GM12878 (cell line): ENCODE data around the gene TFAP2B. TPM values are rescaled to one million over a fixed set of nuclear protein-coding genes. Genes with fewer than 3 reads are reported as not detected.

Experiments used
- ATAC-seq: fragments of 200-7000 bp; cut with Tn5 transposase; 3 replicates; pipeline ENCODE4 v1.9.1; 2020; ENCODE audit warnings: mild to moderate bottlenecking, moderate library complexity
- BruUV-seq: library from RNA; stranded (reverse); fragments of 400-500 nt; replicated peaks from 2 replicates; lab custom pipeline; 2021; lab: Mats Ljungman, UMichigan
- CTCF ChIA-PET: fragments of 300-600 bp; sonication (Branson Sonifier 250); formaldehyde crosslinking; extraction: SDS; loops from one replicate; lab custom pipeline; 2021; ENCODE audit warnings: inconsistent platforms; lab: Yijun Ruan, JAX
- POLR2A ChIA-PET: fragments of 350-600 bp; formaldehyde crosslinking; extraction: SDS; loops from one replicate; lab custom pipeline; 2021; ENCODE audit warnings: inconsistent platforms; lab: Charles Lee
- RAD21 ChIA-PET: fragments of 300-600 bp; sonication (Branson Sonifier 250); formaldehyde crosslinking; loops from one replicate; lab custom pipeline; 2023; ENCODE audit warnings: antibody characterized with exemption; ENCODE audit not compliant: unreplicated experiment; lab: Charles Lee
- SMC1A ChIA-PET: fragments of 300-600 bp; sonication (Branson Sonifier 250); formaldehyde crosslinking; loops from one replicate; lab custom pipeline; 2023; ENCODE audit not compliant: unreplicated experiment, uncharacterized antibody; lab: Charles Lee
- DNase-seq: peaks from one replicate; pipeline ENCODE4 v3.0.0-alpha.2; 2011; ENCODE audit warnings: low read depth, low spot score
- FAIRE-seq: peaks from 3 replicates; lab custom pipeline; 2011; peaks lifted over from hg19 to GRCh38; lab: Jason Lieb, UNC
- H2AFZ ChIP-seq: 2 replicates; pipeline ENCODE4 v1.6.0; 2011; ENCODE audit warnings: low read depth, low read length, control low read depth; ENCODE audit not compliant: control insufficient read depth
- H3K27ac ChIP-seq: 2 replicates; pipeline ENCODE4 v1.5.1; 2011; ENCODE audit warnings: control low read depth; ENCODE audit not compliant: control insufficient read depth, insufficient read depth
- H3K27me3 ChIP-seq, 2 experiments: replicated peaks in 1 of 2; 2 replicates each; pipeline versions ENCODE4 v1.6.0 to v1.6.1; 2011; ENCODE audit warnings: low read length in 1 of 2; ENCODE audit not compliant: control insufficient read depth in 2 of 2, insufficient read depth in 2 of 2
- H3K36me3 ChIP-seq, 2 experiments: 2 replicates each; pipeline ENCODE4 v1.5.1; 2011; ENCODE audit warnings: low read length in 1 of 2; ENCODE audit not compliant: control insufficient read depth in 2 of 2, insufficient read depth in 2 of 2
- H3K4me1 ChIP-seq: 2 replicates; pipeline ENCODE4 v1.6.1; 2011; ENCODE audit warnings: mild to moderate bottlenecking, low read length, moderate library complexity, mixed read lengths; ENCODE audit not compliant: control insufficient read depth, insufficient read depth
- H3K4me2 ChIP-seq: 2 replicates; pipeline ENCODE4 v1.6.0; 2011; ENCODE audit warnings: control low read depth; ENCODE audit not compliant: control insufficient read depth, insufficient read depth
- H3K4me3 ChIP-seq: fragments of 200-600 bp; sonication (generic); 2 replicates; pipeline ENCODE4 v1.5.1; 2016
- H3K79me2 ChIP-seq: 2 replicates; pipeline ENCODE4 v1.6.0; 2011; ENCODE audit warnings: low read length; ENCODE audit not compliant: control insufficient read depth, insufficient read depth
- H3K9ac ChIP-seq: 2 replicates; pipeline ENCODE4 v1.8.0; 2011; ENCODE audit warnings: low read length, control low read depth, mixed read lengths; ENCODE audit not compliant: control insufficient read depth, insufficient read depth
- H3K9me3 ChIP-seq: replicated peaks from 3 replicates; pipeline ENCODE4 v1.5.1; 2011; ENCODE audit warnings: mild to moderate bottlenecking, low read length; ENCODE audit not compliant: control insufficient read depth, insufficient read depth
- H4K20me1 ChIP-seq: 2 replicates; pipeline ENCODE4 v1.6.0; 2011; ENCODE audit not compliant: control insufficient read depth, insufficient read depth
- DPF2 ChIP-seq: fragments of 450-650 bp; IDR thresholded peaks from 2 replicates; pipeline ENCODE4 v1.6.1; 2017; ENCODE audit warnings: mild to moderate bottlenecking
- JUNB ChIP-seq: IDR thresholded peaks from 2 replicates; pipeline ENCODE4 v1.6.1; 2016; ENCODE audit warnings: antibody characterized with exemption, mild to moderate bottlenecking
- KDM1A ChIP-seq: fragments of 200-600 bp; sonication (generic); IDR thresholded peaks from 2 replicates; pipeline ENCODE4 v1.6.1; 2016; ENCODE audit warnings: borderline replicate concordance
- MEF2A ChIP-seq: IDR thresholded peaks from 2 replicates; pipeline ENCODE4 v1.6.1; 2011; ENCODE audit warnings: low read depth, mild to moderate bottlenecking, low read length, moderate library complexity; ENCODE audit not compliant: insufficient read depth
- NFYB ChIP-seq: IDR thresholded peaks from 2 replicates; pipeline ENCODE4 v1.6.1; 2011; ENCODE audit warnings: low read depth, mild to moderate bottlenecking, low read length, improper control_type of control experiment, moderate library complexity; ENCODE audit not compliant: insufficient read depth
- RFX5 ChIP-seq: IDR thresholded peaks from 2 replicates; pipeline ENCODE4 v1.6.1; 2011; ENCODE audit warnings: low read depth, low read length, improper control_type of control experiment
- SIN3A ChIP-seq: IDR thresholded peaks from 2 replicates; pipeline ENCODE4 v1.6.1; 2012; ENCODE audit warnings: low read depth, low read length, improper control_type of control experiment
- SUPT20H ChIP-seq: IDR thresholded peaks from 2 replicates; pipeline ENCODE4 v1.6.1; 2011; ENCODE audit warnings: low read depth, mild to moderate bottlenecking, low read length, moderate library complexity, borderline replicate concordance; ENCODE audit not compliant: control insufficient read depth
- TBL1XR1 ChIP-seq: IDR thresholded peaks from 2 replicates; pipeline ENCODE4 v1.6.1; 2012; ENCODE audit warnings: low read depth, low read length, improper control_type of control experiment
- ZNF207 ChIP-seq: fragments of 450-650 bp; IDR thresholded peaks from 2 replicates; pipeline ENCODE4 v1.6.1; 2014; ENCODE audit warnings: antibody characterized with exemption, mild to moderate bottlenecking, borderline replicate concordance
- ZNF622 ChIP-seq: fragments of 450-650 bp; IDR thresholded peaks from 2 replicates; pipeline ENCODE4 v1.6.1; 2017; ENCODE audit warnings: mild to moderate bottlenecking, inconsistent platforms
- ZZZ3 ChIP-seq: IDR thresholded peaks from 2 replicates; pipeline ENCODE4 v1.6.1; 2011; ENCODE audit warnings: low read depth; ENCODE audit not compliant: control insufficient read depth, insufficient read length
- WGBS: methylation state at CpG from one replicate; pipeline ENCODE4 v1.1.6; 2016; ENCODE audit warnings: low lambda C conversion rate; ENCODE audit not compliant: insufficient replicate concordance, insufficient coverage; ENCODE audit errors: missing lambda C conversion rate; 5-methylcytosine and 5-hydroxymethylcytosine counted together
- in situ Hi-C: fragments of 300-500 bp; cut with MboI; formaldehyde crosslinking; loops from 9 replicates; pipeline ENCODE4 v1.14.3; 2018; ENCODE audit warnings: mixed read lengths
- intact Hi-C: fragments of 100-400 bp; cut with micrococcal nuclease; formaldehyde crosslinking; loops from one replicate; pipeline ENCODE4 v1.14.2; 2022; ENCODE audit not compliant: unreplicated experiment
- polyA plus RNA-seq, 11 experiments: library from polyadenylated mRNA; depleted of rRNA in 4 of 11; unstranded in 6 of 11; stranded (reverse) in 5 of 11; fragments of >200 nt; fragmentation: Nextera tagmentation in 4 of 11; fragmentation: Illumina TruSeq in 1 of 11; extraction: Ambion mirVana in 4 of 11; extraction: Trizol in 1 of 11; gene quantifications; 1 replicate in 1 of 11; 2 replicates in 10 of 11; pipeline versions ENCODE4 v1.2.1 to v1.2.3, GENCODE V29; 2011 to 2016; ENCODE audit warnings: inconsistent platforms in 2 of 11, missing spikeins in 2 of 11, low read depth in 1 of 11
- total RNA-seq, 4 experiments: library from RNA; depleted of rRNA in 3 of 4; stranded (reverse); fragments of >200 nt in 3 of 4; fragmentation: Illumina TruSeq in 1 of 4; extraction: Trizol in 1 of 4; gene quantifications; 2 replicates each; pipeline versions ENCODE4 v1.2.1 to v1.2.3, GENCODE V29; 2013 to 2021
- TF ChIP-seq, protein P1 (sequence below): IDR thresholded peaks from 2 replicates; pipeline ENCODE4 v1.6.1; 2011; ENCODE audit warnings: low read depth, mild to moderate bottlenecking, low read length, moderate library complexity, borderline replicate concordance; ENCODE audit errors: extremely low read depth
- TF ChIP-seq, protein P2 (sequence below): IDR thresholded peaks from 2 replicates; pipeline ENCODE4 v1.6.1; 2012; ENCODE audit warnings: mild to moderate bottlenecking, low read depth, low read length

TFAP2B gene
- total and polyA plus RNA-seq, 10 of the 15 experiments (the other 5 are each of a cell fraction or from before 2014, with no cell fraction given) = 0.03 to 0.15 (median 0.07) TPM; not detected in 5

DNA sequence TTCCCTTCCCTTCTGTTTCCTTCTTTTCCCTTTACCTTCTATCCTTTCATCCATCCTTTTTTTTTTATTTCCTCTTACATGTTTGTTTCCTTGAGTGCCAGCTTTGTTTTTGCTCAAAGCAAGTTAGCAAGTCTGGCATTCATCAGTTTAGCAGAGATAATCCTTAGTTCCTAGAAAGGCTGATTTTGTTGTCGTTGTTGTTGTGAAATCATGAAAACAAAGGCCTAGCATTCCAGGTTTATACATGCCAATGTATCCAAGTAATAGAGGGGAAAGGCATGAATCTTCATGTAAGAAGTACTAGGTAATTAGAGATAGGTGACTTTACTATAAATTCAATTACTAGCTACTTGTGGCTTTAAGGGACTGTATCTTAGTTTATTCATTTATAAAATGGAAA is 45.9 kb downstream of the TFAP2B start:
- no peak overlapping the region for H3K4me2 ChIP-seq
- no peaks in the 10 kb centered on the region for H3K79me2 ChIP-seq
- in situ Hi-C loops = no loop called here
- no peak overlapping the region for H3K9ac ChIP-seq
- no peaks in the 10 kb centered on the region for H3K4me1 ChIP-seq
- ChIA-PET RAD21 (no interaction called here), POLR2A (no interaction called here)
- no peak overlapping the region for H2AFZ ChIP-seq
- no peaks in the 10 kb centered on the region for H3K36me3 ChIP-seq
- H3K4me3 ChIP-seq = no peak overlapping the region
- TF ChIP-seq TBL1XR1 (no peak), SUPT20H (no peak), RFX5 (no peak), KDM1A (no peak), ZNF622 (no peak), SIN3A (no peak)
- TF ChIP-seq, protein P1, sequence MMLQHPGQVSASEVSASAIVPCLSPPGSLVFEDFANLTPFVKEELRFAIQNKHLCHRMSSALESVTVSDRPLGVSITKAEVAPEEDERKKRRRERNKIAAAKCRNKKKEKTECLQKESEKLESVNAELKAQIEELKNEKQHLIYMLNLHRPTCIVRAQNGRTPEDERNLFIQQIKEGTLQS = no peak
- TF ChIP-seq, all 136 proteins: peak for 0
- Histone ChIP-seq H3K9me3 (no peaks in the 10 kb centered on the region), H4K20me1 (no peaks in the 10 kb centered on the region), H3K27me3 (no peaks in the 10 kb centered on the region), H3K27ac (no peak overlapping the region)
- no TSS peak for BruUV-seq
- intact Hi-C loops = no loop called here
- 0% methylated on average over 1 of the region's 1 CpG for WGBS
- ATAC-seq = no peak
- ChIA-PET SMC1A (interaction anchor here (0.8 kb wide), 1 partner anchor 9 kb away, joined by 3 read pairs; no protein-coding TSS in a partner anchor), CTCF (interaction anchor here (0.6 kb wide), 1 partner anchor 366 kb away, joined by 4 read pairs; no protein-coding TSS in a partner anchor)
- FAIRE-seq = no peak
- DNase-seq = no peak

DNA sequence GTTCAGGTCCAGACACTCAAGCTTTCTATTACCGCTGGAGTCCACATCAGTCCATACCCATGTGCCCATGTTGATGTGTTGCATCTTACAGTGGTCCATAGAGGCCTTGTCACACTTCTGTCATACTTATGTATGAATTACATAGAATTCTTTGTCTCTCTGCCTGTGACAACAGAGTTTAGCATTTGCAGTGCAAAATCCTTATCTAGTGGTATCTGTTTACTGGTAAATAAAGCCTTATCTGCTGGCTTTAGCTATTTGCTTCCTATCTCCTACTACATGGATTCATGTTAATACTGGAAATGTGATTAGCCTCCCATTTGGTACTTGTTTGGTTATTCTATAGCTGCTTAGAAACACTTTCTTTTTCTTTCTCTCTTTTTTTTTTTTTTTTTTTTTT is 49.8 kb downstream of the TFAP2B start:
- POLR2A ChIA-PET = no interaction called here
- H3K4me2 ChIP-seq = no peak overlapping the region
- TF ChIP-seq ZNF207 (no peak), NFYB (no peak), SIN3A (no peak), DPF2 (no peak), JUNB (no peak), MEF2A (no peak), ZZZ3 (no peak)
- TF ChIP-seq, protein P2, sequence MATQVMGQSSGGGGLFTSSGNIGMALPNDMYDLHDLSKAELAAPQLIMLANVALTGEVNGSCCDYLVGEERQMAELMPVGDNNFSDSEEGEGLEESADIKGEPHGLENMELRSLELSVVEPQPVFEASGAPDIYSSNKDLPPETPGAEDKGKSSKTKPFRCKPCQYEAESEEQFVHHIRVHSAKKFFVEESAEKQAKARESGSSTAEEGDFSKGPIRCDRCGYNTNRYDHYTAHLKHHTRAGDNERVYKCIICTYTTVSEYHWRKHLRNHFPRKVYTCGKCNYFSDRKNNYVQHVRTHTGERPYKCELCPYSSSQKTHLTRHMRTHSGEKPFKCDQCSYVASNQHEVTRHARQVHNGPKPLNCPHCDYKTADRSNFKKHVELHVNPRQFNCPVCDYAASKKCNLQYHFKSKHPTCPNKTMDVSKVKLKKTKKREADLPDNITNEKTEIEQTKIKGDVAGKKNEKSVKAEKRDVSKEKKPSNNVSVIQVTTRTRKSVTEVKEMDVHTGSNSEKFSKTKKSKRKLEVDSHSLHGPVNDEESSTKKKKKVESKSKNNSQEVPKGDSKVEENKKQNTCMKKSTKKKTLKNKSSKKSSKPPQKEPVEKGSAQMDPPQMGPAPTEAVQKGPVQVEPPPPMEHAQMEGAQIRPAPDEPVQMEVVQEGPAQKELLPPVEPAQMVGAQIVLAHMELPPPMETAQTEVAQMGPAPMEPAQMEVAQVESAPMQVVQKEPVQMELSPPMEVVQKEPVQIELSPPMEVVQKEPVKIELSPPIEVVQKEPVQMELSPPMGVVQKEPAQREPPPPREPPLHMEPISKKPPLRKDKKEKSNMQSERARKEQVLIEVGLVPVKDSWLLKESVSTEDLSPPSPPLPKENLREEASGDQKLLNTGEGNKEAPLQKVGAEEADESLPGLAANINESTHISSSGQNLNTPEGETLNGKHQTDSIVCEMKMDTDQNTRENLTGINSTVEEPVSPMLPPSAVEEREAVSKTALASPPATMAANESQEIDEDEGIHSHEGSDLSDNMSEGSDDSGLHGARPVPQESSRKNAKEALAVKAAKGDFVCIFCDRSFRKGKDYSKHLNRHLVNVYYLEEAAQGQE = no peak
- TF ChIP-seq, all 136 proteins: peak for 0

More for the DNA sequence above, 49.8 kb downstream of the TFAP2B start:
- WGBS = 30% methylated on average over 1 of the region's 1 CpG
- ATAC-seq (no peak), FAIRE-seq (no peak), DNase-seq (no peak)
- SMC1A ChIA-PET = no interaction called here
- no peaks in the 10 kb centered on the region for H3K9me3 ChIP-seq
- CTCF ChIA-PET = no interaction called here
- intact Hi-C loops = no loop called here
- in situ Hi-C loops = no loop called here
- no peak overlapping the region for H2AFZ ChIP-seq
- H3K4me1 ChIP-seq = no peaks in the 10 kb centered on the region
- RAD21 ChIA-PET = no interaction called here
- H4K20me1 ChIP-seq = no peaks in the 10 kb centered on the region
- H3K36me3 ChIP-seq = no peaks in the 10 kb centered on the region
- no peaks in the 10 kb centered on the region for H3K27me3 ChIP-seq
- H3K4me3 ChIP-seq = no peak overlapping the region
- H3K9ac ChIP-seq = no peak overlapping the region
- H3K79me2 ChIP-seq = no peaks in the 10 kb centered on the region
- no TSS peak for BruUV-seq
- no peak overlapping the region for H3K27ac ChIP-seq
